ENCODE results near the gene SMOC1.

Gene SMOC1

DNA sequence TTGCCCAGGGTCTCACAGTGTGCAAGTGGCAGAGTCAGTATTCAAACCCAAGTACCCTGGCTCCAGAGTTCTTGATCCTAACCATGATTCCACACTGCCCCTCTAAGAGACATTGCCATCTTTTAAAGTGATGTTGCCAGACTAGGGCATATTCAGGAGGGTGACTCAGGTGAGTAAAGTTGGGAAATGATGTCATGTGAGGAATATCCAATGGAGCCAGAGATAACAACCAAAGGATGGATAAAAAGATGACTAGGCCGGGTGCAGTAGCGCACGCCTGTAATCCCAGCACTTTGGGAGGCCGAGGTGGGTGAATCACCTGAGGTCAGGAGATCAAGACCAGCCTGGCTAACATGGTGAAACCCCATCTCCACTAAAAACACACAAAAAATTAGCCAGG lies 85.6 kb downstream of the SMOC1 start:
- Histone ChIP-seq H3K9ac (ENCODE audit: low read length) (no peak overlapping the region), H3K4me3 (ENCODE audit: low read length) (no peak overlapping the region), H3K4me1 (ENCODE audit: low read length) (no peaks in the 10 kb centered on the region), H3K79me2 (ENCODE audit: low read length) (no peaks in the 10 kb centered on the region), H3K4me2 (ENCODE audit: low read length) (no peak overlapping the region), H3K27ac (ENCODE audit: low read length) (no peak overlapping the region), H2AFZ (ENCODE audit: low read depth, low read length) (no peak overlapping the region), H3K27me3 (ENCODE audit: low read depth, low read length) (no peaks in the 10 kb centered on the region), H4K20me1 (ENCODE audit: insufficient read depth, low read length) (no peaks in the 10 kb centered on the region), H3K9me3 (ENCODE audit: insufficient read depth, low read length) (no peaks in the 10 kb centered on the region), H3K36me3 (replicated peaks; ENCODE audit: low read depth, low read length) (no peaks in the 10 kb centered on the region)
- TF ChIP-seq CTCF (IDR thresholded peaks at IDR 0.05; ENCODE audit: low read depth, low read length) (no peak), EZH2phosphoT487 (IDR thresholded peaks at IDR 0.05; ENCODE audit: low read depth) (no peak)

- H3K9ac ChIP-seq (ENCODE audit: low read length), result no peak overlapping the region
- H3K36me3 ChIP-seq (replicated peaks; ENCODE audit: low read depth, low read length), result no peaks in the 10 kb centered on the region
- H3K27me3 ChIP-seq (ENCODE audit: low read depth, low read length), result no peaks in the 10 kb centered on the region
- H3K4me1 ChIP-seq (ENCODE audit: low read length), result no peaks in the 10 kb centered on the region
- H2AFZ ChIP-seq (ENCODE audit: low read depth, low read length), result no peak overlapping the region
- H3K4me2 ChIP-seq (ENCODE audit: low read length), result no peak overlapping the region
- no peaks in the 10 kb centered on the region for H3K79me2 ChIP-seq (ENCODE audit: low read length)
- no peak overlapping the region for H3K4me3 ChIP-seq (ENCODE audit: low read length)
- H4K20me1 ChIP-seq (ENCODE audit: insufficient read depth, low read length), result no peaks in the 10 kb centered on the region
- no peak overlapping the region for H3K27ac ChIP-seq (ENCODE audit: low read length)
- no peaks in the 10 kb centered on the region for H3K9me3 ChIP-seq (ENCODE audit: insufficient read depth, low read length)
- no peak for TF ChIP-seq CTCF (IDR thresholded peaks at IDR 0.05; ENCODE audit: low read depth, low read length)
These were observed 88.9 kb downstream of the SMOC1 start for GRCh38 chr14:69968132-69968531.

- Histone ChIP-seq H3K36me3 (replicated peaks; ENCODE audit: low read depth, low read length) (no peaks in the 10 kb centered on the region), H3K27ac (ENCODE audit: low read length) (no peak overlapping the region), H2AFZ (ENCODE audit: low read depth, low read length) (no peak overlapping the region), H3K79me2 (ENCODE audit: low read length) (no peaks in the 10 kb centered on the region), H3K4me3 (ENCODE audit: low read length) (no peak overlapping the region), H3K4me2 (ENCODE audit: low read length) (no peak overlapping the region), H3K27me3 (ENCODE audit: low read depth, low read length) (0 out of 2 replicates have a peak, but pooled peaks cover 4% of the 10 kb centered on the region), H3K9ac (ENCODE audit: low read length) (no peak overlapping the region), H3K9me3 (ENCODE audit: insufficient read depth, low read length) (no peaks in the 10 kb centered on the region), H3K4me1 (ENCODE audit: low read length) (no peaks in the 10 kb centered on the region), H4K20me1 (ENCODE audit: insufficient read depth, low read length) (no peaks in the 10 kb centered on the region)
- no peak for TF ChIP-seq EZH2phosphoT487 (IDR thresholded peaks at IDR 0.05; ENCODE audit: low read depth)
- no peak for TF ChIP-seq CTCF (IDR thresholded peaks at IDR 0.05; ENCODE audit: low read depth, low read length)
These were observed 89.5 kb downstream of the SMOC1 start for GRCh38 chr14:69968681-69969080.

DNA sequence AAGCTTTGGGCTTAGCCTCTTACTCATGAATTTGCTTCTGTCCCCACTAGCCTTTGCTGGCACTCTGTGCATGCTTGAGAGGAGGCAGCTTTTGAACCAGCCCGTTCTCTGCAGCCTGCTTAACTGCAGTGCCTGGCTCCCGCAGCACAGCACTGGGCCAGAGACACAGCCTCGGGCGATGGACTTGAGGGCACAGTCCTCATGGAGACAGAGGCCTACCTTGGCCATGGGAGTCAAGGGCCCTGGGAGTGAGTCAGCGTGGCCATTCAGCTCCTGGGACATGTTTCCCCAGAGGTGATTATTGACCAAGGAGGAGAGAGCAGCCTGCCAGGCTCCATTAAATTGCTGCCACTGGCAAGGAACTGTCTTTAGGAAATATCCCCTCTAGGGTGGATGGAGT lies 93.5 kb downstream of the SMOC1 start:
- H3K79me2 ChIP-seq (ENCODE audit: low read length), result no peaks in the 10 kb centered on the region
- no peak overlapping the region for H2AFZ ChIP-seq (ENCODE audit: low read depth, low read length)
- no peak overlapping the region for H3K4me2 ChIP-seq (ENCODE audit: low read length)
- H3K36me3 ChIP-seq (replicated peaks; ENCODE audit: low read depth, low read length), result no peaks in the 10 kb centered on the region
- H3K27me3 ChIP-seq (ENCODE audit: low read depth, low read length), result peaks cover 25% of the 10 kb centered on the region
- H3K4me3 ChIP-seq (ENCODE audit: low read length), result no peak overlapping the region
- no peaks in the 10 kb centered on the region for H3K4me1 ChIP-seq (ENCODE audit: low read length)
- no peaks in the 10 kb centered on the region for H3K9me3 ChIP-seq (ENCODE audit: insufficient read depth, low read length)
- no peak overlapping the region for H3K9ac ChIP-seq (ENCODE audit: low read length)
- no peak for TF ChIP-seq CTCF (IDR thresholded peaks at IDR 0.05; ENCODE audit: low read depth, low read length)
- TF ChIP-seq EZH2phosphoT487 (IDR thresholded peaks at IDR 0.05; ENCODE audit: low read depth), result no peak
- no peak overlapping the region for H3K27ac ChIP-seq (ENCODE audit: low read length)
- H4K20me1 ChIP-seq (ENCODE audit: insufficient read depth, low read length), result no peaks in the 10 kb centered on the region
